D721Med (cell line): ENCODE results near the gene ANKRD42.

Experiments used
- DNase-seq: peaks from one replicate; pipeline ENCODE4 v3.0.0; 2011; ENCODE audit warnings: low spot score; ENCODE audit not compliant: insufficient read length
- FAIRE-seq: peaks from 2 replicates; lab custom pipeline; 2011; peaks lifted over from hg19 to GRCh38; lab: Jason Lieb, UNC
- TF ChIP-seq, protein P1 (sequence below): IDR thresholded peaks from 2 replicates; pipeline ENCODE4 v1.5.1; 2012; ENCODE audit warnings: mild to moderate bottlenecking, control low read depth; ENCODE audit not compliant: insufficient read depth; ENCODE audit errors: missing control alignments

The ANKRD42 gene

DNA sequence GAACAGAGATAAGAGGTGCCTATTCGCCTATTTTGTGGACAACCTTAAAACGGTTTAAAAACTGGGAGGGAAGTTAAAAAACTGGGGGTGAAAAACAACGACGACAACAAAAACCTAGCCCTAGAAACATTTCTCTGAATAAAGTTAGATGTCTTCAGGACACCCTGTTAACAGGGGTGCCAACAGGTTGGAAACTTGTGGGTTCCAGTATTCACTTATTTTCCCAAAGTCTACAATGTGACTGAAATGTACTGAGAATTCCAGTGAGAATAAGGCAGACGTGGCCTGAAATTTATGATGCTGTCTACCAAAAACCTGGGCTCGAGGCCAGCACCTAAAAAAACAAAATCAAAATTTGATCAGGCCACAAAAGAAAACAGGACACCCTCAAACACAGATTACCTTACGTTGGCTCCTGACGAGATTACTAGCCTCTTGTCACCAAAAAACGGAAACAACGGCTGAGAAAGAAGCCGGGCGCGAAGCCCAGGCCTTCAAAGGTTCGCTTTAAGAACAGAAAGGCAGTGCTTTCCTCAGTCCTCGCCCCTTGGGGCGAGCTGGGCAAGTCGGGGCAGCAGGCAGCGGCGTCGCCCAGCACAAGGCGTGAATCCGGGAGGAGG is 91.7 kb downstream of the ANKRD42 start:
- no peak for FAIRE-seq
- DNase-seq, result no peak
- TF ChIP-seq, protein P1, sequence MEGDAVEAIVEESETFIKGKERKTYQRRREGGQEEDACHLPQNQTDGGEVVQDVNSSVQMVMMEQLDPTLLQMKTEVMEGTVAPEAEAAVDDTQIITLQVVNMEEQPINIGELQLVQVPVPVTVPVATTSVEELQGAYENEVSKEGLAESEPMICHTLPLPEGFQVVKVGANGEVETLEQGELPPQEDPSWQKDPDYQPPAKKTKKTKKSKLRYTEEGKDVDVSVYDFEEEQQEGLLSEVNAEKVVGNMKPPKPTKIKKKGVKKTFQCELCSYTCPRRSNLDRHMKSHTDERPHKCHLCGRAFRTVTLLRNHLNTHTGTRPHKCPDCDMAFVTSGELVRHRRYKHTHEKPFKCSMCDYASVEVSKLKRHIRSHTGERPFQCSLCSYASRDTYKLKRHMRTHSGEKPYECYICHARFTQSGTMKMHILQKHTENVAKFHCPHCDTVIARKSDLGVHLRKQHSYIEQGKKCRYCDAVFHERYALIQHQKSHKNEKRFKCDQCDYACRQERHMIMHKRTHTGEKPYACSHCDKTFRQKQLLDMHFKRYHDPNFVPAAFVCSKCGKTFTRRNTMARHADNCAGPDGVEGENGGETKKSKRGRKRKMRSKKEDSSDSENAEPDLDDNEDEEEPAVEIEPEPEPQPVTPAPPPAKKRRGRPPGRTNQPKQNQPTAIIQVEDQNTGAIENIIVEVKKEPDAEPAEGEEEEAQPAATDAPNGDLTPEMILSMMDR, result no peak

DNA sequence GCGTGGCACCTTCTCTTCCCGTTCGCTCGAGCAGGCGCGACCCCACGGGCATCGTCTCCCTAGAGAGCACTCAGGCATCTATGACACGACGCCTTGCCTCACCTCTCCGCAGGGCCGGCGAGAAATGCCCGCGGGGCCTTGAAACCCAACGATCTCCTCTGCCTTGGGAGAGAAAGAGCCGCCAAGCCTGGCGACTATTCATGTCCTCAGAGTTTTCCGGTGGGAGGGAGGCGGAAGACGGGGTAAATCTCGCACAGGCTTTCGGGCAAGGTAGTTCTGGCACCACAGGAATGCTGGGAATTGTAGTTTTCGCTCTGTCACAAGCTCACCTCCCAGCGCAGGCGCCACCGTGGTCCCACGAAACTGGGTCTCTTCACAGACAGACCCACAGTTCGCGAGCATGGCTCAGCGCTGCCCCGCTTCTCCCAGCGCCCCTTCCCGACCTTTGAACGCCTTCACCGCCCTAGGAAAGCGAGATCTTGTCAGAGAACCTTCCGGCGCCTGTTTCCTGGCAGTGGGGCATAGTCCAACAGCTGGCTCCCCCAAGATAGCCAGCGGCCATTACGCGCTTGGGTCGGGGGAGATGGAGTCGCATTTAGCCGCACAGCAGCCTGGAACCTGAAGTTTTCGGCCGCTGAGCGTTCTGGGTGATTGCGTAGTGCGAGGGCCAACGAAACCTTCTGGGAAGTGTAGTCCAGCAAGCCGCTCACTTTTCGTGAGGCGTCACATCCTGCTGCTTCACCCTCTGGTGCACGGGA is 92.4 kb downstream of the ANKRD42 start, which contains the start of gene CCDC90B:
Gene CCDC90B (minus strand): TSS at position 597 of the 758 bp plus-strand sequence. CDS start 395 bp downstream, at position 202.
- FAIRE-seq, result peak; percentile 76
- DNase-seq, result peak; percentile 78
- TF ChIP-seq, protein P1, result peak; percentile 75

GRCh38 chr11:83287631-83288030 is 94.1 kb downstream of the ANKRD42 start:
- TF ChIP-seq, protein P1, result no peak
- FAIRE-seq (no peak), DNase-seq (no peak)

- TF ChIP-seq, protein P1, result peak; percentile 74
- FAIRE-seq (peak; percentile 74), DNase-seq (no peak)
Observed at GRCh38 chr11:83292709-83293456, 99.4 kb downstream of the ANKRD42 start.

GRCh38 chr11:83293457-83293774 is 99.9 kb downstream of the ANKRD42 start:
- DNase-seq (no peak), FAIRE-seq (no peak)
- TF ChIP-seq, protein P1, result no peak

DNA sequence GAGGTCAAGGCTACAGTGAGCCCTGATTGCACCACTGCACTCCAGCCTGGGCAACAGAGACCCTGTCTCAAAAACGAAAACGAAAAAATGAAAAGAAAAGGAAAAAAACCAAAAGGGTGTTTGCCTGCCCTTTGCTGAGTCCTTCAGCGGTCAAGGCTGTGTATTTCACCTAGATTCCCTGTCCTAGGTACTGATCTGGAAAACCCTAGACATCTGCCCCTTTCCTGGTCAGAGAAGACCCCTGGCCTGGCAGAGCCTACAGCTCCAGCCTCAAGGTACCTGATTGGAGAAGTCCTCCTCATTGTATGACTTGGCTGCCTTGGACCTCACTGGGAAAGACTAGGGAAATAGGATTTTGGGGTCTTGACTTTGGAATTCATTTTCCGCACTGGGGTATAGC is 100.7 kb downstream of the ANKRD42 start:
- FAIRE-seq (no peak), DNase-seq (no peak)
- TF ChIP-seq, protein P1, result no peak
